Mesothelial cell of epicardium (in vitro differentiated cells): ENCODE results near the gene LCT. TPM values are rescaled to one million over a fixed set of nuclear protein-coding genes. Genes with fewer than 3 reads are reported as not detected.
"Not testable (repeated sequence)": the region's sequence is repeated elsewhere in the genome, so short reads cannot be mapped to it uniquely, and the experiment has no call there.

Experiments used
- DNase-seq, 2 experiments: peaks; one replicate each; pipeline ENCODE4 v3.0.0; 2021; ENCODE audit warnings: low spot score in 2 of 2; ENCODE audit not compliant: unreplicated experiment in 2 of 2
- H3K27ac Mint-ChIP-seq: 2 replicates; pipeline ENCODE4 v1.8.0; 2021; ENCODE audit warnings: mixed read lengths
- H3K27me3 Mint-ChIP-seq: 2 replicates; pipeline ENCODE4 v1.8.0; 2021; ENCODE audit warnings: low read depth, mixed read lengths
- H3K36me3 Mint-ChIP-seq: 2 replicates; pipeline ENCODE4 v1.8.0; 2021; ENCODE audit warnings: mixed read lengths
- H3K4me1 Mint-ChIP-seq: 2 replicates; pipeline ENCODE4 v1.8.0; 2021; ENCODE audit warnings: mixed read lengths
- H3K4me3 Mint-ChIP-seq: 2 replicates; pipeline ENCODE4 v1.8.0; 2021; ENCODE audit warnings: mild to moderate bottlenecking, moderate library complexity, mixed read lengths
- H3K9me3 Mint-ChIP-seq: 2 replicates; pipeline ENCODE4 v1.8.0; 2021; ENCODE audit warnings: mixed read lengths
- CTCF ChIP-seq: fragments of 200-600 bp; sonication (generic); IDR thresholded peaks from one replicate; pipeline ENCODE4 v1.5.0; 2021; ENCODE audit warnings: antibody characterized with exemption; ENCODE audit not compliant: unreplicated experiment
- total RNA-seq: library from RNA; stranded (reverse); gene quantifications from 3 replicates; pipeline ENCODE4 v1.2.1, GENCODE V29; 2021

Gene LCT
- total RNA-seq, 1 donor from 2014 or later = not detected

- H3K27me3 Mint-ChIP-seq = peaks cover 3% of the 10 kb centered on the region
- TF ChIP-seq CTCF = no peak
- no peak for DNase-seq
- H3K9me3 Mint-ChIP-seq = peaks cover 7% of the 10 kb centered on the region
- H3K4me1 Mint-ChIP-seq = no peaks in the 10 kb centered on the region
- no peak overlapping the region for H3K27ac Mint-ChIP-seq
- no peaks in the 10 kb centered on the region for H3K36me3 Mint-ChIP-seq
- no peak overlapping the region for H3K4me3 Mint-ChIP-seq
These were observed 19.5 kb downstream of the LCT start for GRCh38 chr2:135817466-135817865.

DNA sequence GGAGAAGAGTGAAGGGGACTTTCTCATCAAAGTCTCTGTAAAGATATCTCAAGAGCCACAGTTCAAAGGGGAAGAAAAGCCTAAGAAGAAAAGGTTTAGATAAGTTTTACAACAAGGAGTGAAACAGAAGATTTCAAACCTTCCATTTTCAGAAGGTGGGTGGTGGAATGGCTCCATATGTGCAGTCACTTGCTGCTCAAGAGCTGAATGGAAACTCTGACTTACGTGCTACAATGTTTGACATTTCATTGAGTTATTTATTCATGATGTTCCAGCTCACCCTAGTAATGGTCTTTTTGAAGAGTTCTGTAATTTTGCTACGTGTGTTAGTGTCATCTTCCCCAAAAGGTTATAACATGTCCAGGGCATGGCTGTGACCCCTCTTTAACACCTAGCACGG, 21.7 kb downstream of the LCT start:
- Mint-ChIP-seq H3K9me3 (peaks cover 6% of the 10 kb centered on the region), H3K36me3 (no peaks in the 10 kb centered on the region), H3K27me3 (peaks cover 6% of the 10 kb centered on the region), H3K4me3 (no peak overlapping the region), H3K27ac (no peak overlapping the region), H3K4me1 (no peaks in the 10 kb centered on the region)
- DNase-seq = no peak
- TF ChIP-seq CTCF = no peak

DNA sequence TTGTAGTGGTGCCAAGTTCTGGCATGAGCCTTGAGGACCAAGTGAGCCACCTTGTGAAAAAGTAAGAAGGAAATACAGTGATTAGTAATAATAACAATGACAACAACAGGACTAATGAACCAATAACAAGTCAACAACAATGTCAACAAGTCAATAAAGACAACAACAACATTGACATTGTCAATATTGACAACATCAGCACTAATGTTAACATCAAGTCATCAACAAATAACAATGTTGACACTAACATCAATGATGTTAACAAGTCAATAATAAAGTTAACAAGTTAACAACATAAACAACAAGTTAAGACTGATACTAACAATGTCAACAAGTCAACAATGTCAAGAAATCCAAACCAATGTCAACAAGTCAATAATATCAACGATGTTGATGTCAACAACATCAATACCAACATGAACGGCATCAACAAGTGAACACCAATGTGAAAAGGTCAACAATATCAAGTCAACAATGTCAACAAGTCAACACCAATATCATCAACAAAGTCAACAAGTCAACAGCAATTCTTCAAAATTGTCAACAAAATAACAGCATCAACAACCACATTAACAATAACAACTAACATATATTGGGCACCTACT, 24.0 kb downstream of the LCT start:
- Mint-ChIP-seq H3K27ac (no peak overlapping the region), H3K4me3 (no peak overlapping the region), H3K4me1 (no peaks in the 10 kb centered on the region), H3K9me3 (peaks cover 6% of the 10 kb centered on the region), H3K36me3 (no peaks in the 10 kb centered on the region), H3K27me3 (peaks cover 9% of the 10 kb centered on the region)
- no peak for TF ChIP-seq CTCF
- no peak for DNase-seq

DNA sequence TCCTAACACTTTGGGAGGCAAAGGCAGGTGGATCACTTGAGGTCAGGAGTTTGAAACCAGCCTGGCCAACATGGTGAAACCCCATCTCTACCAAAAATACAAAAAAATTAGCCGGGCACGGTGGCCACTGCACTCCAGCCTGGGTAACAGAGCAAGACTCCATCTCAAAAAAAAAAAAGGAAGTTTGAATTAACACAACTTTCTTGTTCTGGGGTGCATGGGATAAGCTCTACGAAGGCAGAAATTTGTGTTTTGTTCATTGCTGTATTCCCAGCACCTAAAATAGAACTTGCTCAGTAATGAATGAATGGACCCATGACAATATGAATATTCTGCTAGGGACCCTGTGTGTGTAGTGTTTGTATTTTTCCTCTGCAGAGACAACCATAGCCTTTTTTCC, 29.1 kb downstream of the LCT start:
- H3K9me3 Mint-ChIP-seq, H3K4me1 Mint-ChIP-seq, DNase-seq, H3K36me3 Mint-ChIP-seq, H3K27ac Mint-ChIP-seq, H3K4me3 Mint-ChIP-seq, H3K27me3 Mint-ChIP-seq: not testable (repeated sequence)

- H3K36me3 Mint-ChIP-seq = no peaks in the 10 kb centered on the region
- no peaks in the 10 kb centered on the region for H3K4me1 Mint-ChIP-seq
- no peak for TF ChIP-seq CTCF
- no peak overlapping the region for H3K4me3 Mint-ChIP-seq
- H3K27me3 Mint-ChIP-seq = peaks cover 1% of the 10 kb centered on the region
- H3K27ac Mint-ChIP-seq = no peak overlapping the region
- H3K9me3 Mint-ChIP-seq = peaks cover 18% of the 10 kb centered on the region
- DNase-seq = no peak
These were observed 33.7 kb downstream of the LCT start for GRCh38 chr2:135803278-135803677.

- H3K27ac Mint-ChIP-seq = no peak overlapping the region
- H3K4me3 Mint-ChIP-seq = no peak overlapping the region
- TF ChIP-seq CTCF = no peak
- no peaks in the 10 kb centered on the region for H3K36me3 Mint-ChIP-seq
- peaks cover 18% of the 10 kb centered on the region for H3K9me3 Mint-ChIP-seq
- DNase-seq = no peak
- no peaks in the 10 kb centered on the region for H3K27me3 Mint-ChIP-seq
- no peaks in the 10 kb centered on the region for H3K4me1 Mint-ChIP-seq
These were observed 34.6 kb downstream of the LCT start for GRCh38 chr2:135802350-135802749.
